ENCODE measurements around the gene IL13RA2. TPM values are rescaled to one million over a fixed set of nuclear protein-coding genes. Genes with fewer than 3 reads are reported as not detected.

IL13RA2 gene
- total RNA-seq: 4.9 TPM

DNA sequence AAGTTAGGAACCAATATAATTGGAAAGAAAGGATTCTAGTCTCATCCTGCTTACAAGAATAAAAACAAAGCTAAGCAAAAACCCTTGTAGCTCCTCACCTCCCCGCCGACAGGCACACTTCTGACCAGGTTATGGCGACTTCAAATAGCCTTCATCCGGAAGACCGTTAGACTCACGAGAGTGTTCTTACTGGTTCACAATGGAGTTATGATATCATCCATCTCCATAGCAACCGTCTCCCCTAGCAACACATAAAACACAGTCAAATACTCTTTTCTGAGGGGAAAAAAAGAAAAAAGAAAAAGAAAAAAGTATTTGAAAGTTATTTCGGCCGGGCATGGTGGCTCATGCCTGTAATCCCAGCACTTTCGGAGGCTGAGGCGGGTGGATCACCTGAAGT is at the start of gene IL13RA2:
Gene IL13RA2, minus strand, starts transcription at position 162 of the 400 bp plus-strand sequence. CDS start 347 bp downstream, outside the sequence.
- no peak for DNase-seq (ENCODE audit: low spot score in 2 of 2)
- FAIRE-seq: no peak

DNA sequence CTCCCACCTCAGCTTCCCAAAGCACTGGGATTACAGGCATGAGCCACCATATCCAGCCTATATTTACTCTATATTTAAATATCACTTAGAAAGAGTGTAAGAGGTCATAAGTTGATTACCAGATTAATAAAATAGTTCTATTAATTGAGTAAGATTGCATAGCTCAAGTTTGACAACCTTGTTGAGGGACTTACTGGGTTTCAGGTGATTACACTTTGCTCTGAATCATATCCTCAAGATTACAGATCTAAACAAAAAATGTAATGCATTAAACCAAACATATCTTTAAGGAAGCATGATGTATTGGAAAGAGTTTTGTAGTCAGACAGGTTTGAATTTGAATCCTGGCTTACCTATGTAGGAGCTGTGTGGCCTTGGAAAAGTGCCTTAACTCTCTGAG is 47.9 kb upstream of the IL13RA2 start:
- DNase-seq (ENCODE audit: low spot score in 2 of 2) (no peak), FAIRE-seq (no peak)

DNA sequence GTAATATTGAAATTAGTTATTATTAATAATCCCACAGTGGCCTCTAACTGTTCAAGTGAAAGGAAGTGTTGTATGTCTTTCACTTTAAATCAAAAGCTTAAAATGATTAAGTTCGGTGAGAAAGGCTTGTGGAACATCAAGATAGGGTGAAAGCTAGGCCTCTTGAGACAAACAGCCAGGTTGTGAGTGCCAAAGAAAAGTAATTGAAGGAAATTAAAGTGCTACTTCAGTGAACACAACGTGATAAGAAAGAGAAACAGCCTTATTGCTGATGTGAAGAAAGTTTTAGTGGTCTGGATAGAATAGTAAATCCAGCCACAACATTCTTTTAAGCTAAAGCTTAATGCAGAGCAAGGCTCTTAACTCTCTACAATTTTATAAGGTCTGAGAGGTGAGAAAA is 42.6 kb upstream of the IL13RA2 start:
- DNase-seq (ENCODE audit: low spot score in 2 of 2) (no peak), FAIRE-seq (no peak)

- no peak for FAIRE-seq
- DNase-seq (ENCODE audit: low spot score in 2 of 2): no peak
These were observed 40.9 kb upstream of the IL13RA2 start for GRCh38 chrX:115058276-115058675.

DNA sequence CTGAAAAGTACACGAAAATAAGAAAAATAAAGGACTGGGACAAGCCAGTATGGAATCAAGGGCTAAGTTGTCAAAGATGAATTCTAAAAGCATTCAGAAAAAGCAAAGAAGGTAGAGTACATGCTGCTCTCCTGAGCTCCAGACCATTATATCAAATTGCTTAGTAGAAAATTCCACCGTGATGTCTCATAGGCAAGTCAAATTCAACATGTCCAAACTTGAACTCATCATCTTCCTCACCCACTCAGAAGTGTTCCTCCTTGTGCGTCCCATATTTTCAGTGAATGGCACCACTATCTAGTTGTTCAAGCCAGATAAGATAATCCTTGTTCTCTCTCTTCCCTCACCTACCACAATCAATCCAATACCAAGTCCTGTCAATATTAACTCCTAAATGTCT is 37.5 kb upstream of the IL13RA2 start:
- no peak for FAIRE-seq

GRCh38 chrX:115053223-115053622 is 35.8 kb upstream of the IL13RA2 start:
- FAIRE-seq: no peak

More for the DNA sequence above, 37.5 kb upstream of the IL13RA2 start:
- no peak for DNase-seq (ENCODE audit: low spot score in 2 of 2)

GRCh38 chrX:115047715-115048114 is 30.3 kb upstream of the IL13RA2 start:
- FAIRE-seq: no peak
- no peak for DNase-seq (ENCODE audit: low spot score in 2 of 2)

More at GRCh38 chrX:115053223-115053622, 35.8 kb upstream of the IL13RA2 start:
- no peak for DNase-seq (ENCODE audit: low spot score in 2 of 2)

- DNase-seq (ENCODE audit: low spot score in 2 of 2) (no peak), FAIRE-seq (no peak)
These were observed 29.8 kb upstream of the IL13RA2 start for GRCh38 chrX:115047181-115047580.

GRCh38 chrX:115040417-115040816 is 23.0 kb upstream of the IL13RA2 start:
- DNase-seq (ENCODE audit: low spot score in 2 of 2) (no peak), FAIRE-seq (no peak)

- FAIRE-seq (no peak), DNase-seq (ENCODE audit: low spot score in 2 of 2) (no peak)
These were observed 21.0 kb upstream of the IL13RA2 start for GRCh38 chrX:115038406-115038805.

- DNase-seq (ENCODE audit: low spot score in 2 of 2) (no peak), FAIRE-seq (no peak)
These were observed 18.6 kb upstream of the IL13RA2 start for GRCh38 chrX:115036029-115036428.

- no peak for FAIRE-seq
These were observed 14.6 kb upstream of the IL13RA2 start for GRCh38 chrX:115031989-115032388.

DNA sequence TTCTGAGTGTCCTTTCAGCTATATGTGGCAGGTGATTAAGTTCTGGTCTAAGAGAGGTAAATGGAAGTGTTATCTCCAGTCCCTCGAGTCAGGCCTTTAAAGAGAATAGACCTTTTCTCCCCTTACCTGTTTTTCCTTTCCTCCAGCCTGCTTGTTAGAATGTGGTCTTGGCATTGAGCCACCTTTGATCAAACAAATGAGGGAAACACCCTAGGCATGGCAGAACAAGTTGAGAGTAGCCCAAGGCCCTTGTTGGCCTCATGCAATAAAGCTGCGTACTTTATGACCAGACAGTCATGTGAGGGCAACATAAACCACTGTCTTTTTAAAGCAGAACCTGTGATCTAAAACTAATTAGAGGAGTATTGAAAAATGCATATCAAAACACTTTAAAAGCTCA is 13.2 kb upstream of the IL13RA2 start:
- no peak for DNase-seq (ENCODE audit: low spot score in 2 of 2)
- FAIRE-seq: no peak

More at GRCh38 chrX:115031989-115032388, 14.6 kb upstream of the IL13RA2 start:
- no peak for DNase-seq (ENCODE audit: low spot score in 2 of 2)

- no peak for FAIRE-seq
These were observed 12.6 kb upstream of the IL13RA2 start for GRCh38 chrX:115029869-115030570.

DNA sequence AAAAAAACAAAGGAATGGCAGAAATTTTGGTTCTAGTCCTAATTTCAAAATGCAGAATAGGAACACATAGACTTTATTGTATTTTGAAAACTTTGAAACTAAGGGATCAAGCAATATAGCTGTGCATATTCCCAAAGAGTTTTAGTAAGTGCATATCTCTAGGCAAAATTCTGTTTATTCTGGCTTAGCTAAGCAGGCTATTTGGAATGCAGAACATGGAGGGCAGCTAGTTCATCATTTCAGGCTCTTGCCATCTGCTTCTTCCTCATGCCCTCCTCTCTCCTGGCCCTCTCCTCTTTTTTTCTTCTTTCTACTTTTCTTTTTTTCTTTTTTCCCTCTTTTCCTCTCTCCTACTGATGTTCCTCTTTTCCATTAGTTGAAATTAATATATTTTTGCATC is 12.0 kb upstream of the IL13RA2 start:
- DNase-seq (ENCODE audit: low spot score in 2 of 2) (no peak), FAIRE-seq (no peak)

More at GRCh38 chrX:115029869-115030570, 12.6 kb upstream of the IL13RA2 start:
- no peak for DNase-seq (ENCODE audit: low spot score in 2 of 2)

DNA sequence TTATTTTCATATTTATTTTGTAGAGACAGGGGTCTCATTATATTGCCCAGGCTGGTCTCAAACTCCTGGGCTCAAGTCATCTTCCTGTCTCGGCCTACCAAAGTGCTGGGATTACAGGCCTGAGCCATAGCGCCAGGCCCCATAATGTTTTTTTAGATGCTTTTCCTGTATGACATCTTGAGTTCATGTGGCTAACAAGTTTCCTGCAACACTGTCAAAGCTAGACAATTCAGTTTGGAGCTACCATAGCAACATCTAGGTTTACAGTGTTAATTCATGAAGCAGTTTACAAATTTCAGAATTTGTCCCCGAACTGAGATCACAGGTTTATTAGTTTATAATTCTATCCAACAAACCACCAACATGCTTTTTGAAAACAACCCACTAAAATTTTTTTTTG is 6.4 kb upstream of the IL13RA2 start:
- no peak for FAIRE-seq

DNA sequence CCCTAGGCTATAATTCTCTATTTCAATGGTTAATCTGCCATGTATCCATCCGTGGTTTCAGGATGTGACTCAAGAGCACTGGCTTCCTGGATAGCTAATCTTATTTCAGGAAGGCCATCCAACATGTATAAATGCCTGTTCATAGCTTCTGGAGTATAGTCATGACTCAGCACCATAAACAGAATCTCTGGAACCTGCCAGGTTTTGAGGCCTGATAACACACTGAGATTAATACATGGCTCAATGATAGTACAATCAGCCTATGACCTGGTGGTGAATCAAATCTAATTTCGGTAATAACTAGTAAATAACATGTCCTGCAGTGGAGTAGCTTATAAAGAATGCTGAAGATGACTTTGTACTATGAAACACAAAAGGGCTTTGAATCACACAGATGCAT is 5.7 kb upstream of the IL13RA2 start:
- DNase-seq (ENCODE audit: low spot score in 2 of 2): no peak
- FAIRE-seq: no peak

More for the DNA sequence above, 6.4 kb upstream of the IL13RA2 start:
- DNase-seq (ENCODE audit: low spot score in 2 of 2): no peak

GRCh38 chrX:115021121-115021520 is 3.7 kb upstream of the IL13RA2 start:
- DNase-seq (ENCODE audit: low spot score in 2 of 2) (no peak), FAIRE-seq (no peak)

DNA sequence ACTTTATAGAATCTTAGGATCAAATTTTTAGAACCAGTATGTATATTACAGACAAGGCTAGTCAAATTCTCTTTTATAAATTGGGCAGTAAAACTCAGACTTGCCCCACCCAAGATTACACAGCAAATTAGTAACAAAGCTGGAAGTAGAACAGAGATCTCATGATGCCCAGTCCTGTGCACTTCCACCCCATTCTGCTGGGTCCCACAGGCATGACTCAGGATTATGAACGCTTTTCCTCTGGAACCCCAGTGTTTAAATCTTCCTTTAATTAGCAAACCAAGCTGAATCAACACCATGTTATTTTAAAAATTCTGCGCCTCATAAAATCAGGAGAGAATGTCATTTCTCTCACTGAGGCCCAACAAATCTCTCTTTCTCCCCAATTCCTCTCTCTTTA is 1.5 kb upstream of the IL13RA2 start:
- DNase-seq (ENCODE audit: low spot score in 2 of 2) (no peak), FAIRE-seq (no peak)

- DNase-seq (ENCODE audit: low spot score in 2 of 2) (no peak), FAIRE-seq (no peak)
These were observed 728 bp upstream of the IL13RA2 start for GRCh38 chrX:115018040-115018647.

GRCh38 chrX:115013705-115014104 is 3.7 kb downstream of the IL13RA2 start:
- DNase-seq (ENCODE audit: low spot score in 2 of 2) (no peak), FAIRE-seq (no peak)

- FAIRE-seq (no peak), DNase-seq (ENCODE audit: low spot score in 2 of 2) (no peak)
These were observed 6.0 kb downstream of the IL13RA2 start for GRCh38 chrX:115011428-115011827.
